ENCODE measurements around the gene CYTL1. TPM values are rescaled to one million over a fixed set of nuclear protein-coding genes. Genes with fewer than 3 reads are reported as not detected.
A peak's percentile ranks its signal among the peaks of the same experiment; 100 is the strongest.

CYTL1 gene
- polyA plus RNA-seq, 2 donors: 0.57 to 1.6 TPM

- H3K27ac ChIP-seq (ENCODE audit: low read depth in 2 of 2, low read length in 1 of 2): no peak overlapping the region
- no peaks in the 10 kb centered on the region for H3K36me3 ChIP-seq (ENCODE audit: control insufficient read depth in 2 of 2, insufficient read depth in 2 of 2, low read length in 1 of 2)
- 2% methylated on average over 30 to 36 of the region's 36 CpGs for WGBS, 2 donors
- peaks cover 0 to 3% of the 10 kb centered on the region in 2 donors for H3K27me3 ChIP-seq (ENCODE audit: control insufficient read depth in 1 of 2, insufficient read depth in 2 of 2, low read length in 2 of 2)
- no peaks in the 10 kb centered on the region for H3K9me3 ChIP-seq (ENCODE audit: control insufficient read depth in 2 of 2, insufficient read depth in 1 of 2, low read depth in 1 of 2, low read length in 1 of 2)
- H3K4me1 ChIP-seq (ENCODE audit: control insufficient read depth in 2 of 2, insufficient read depth in 2 of 2, low read length in 1 of 2): no peaks in the 10 kb centered on the region
- peak overlapping the region; percentile 25 to 44 for H3K4me3 ChIP-seq (ENCODE audit: low read depth in 1 of 2, low read length in 2 of 2)
Observed at GRCh38 chr4:5050520-5051277, 31.4 kb upstream of the CYTL1 start.

- 86 to 89% methylated on average over 4 of the region's 4 CpGs for WGBS, 2 donors
- H3K36me3 ChIP-seq (ENCODE audit: control insufficient read depth in 2 of 2, insufficient read depth in 2 of 2, low read length in 1 of 2): no peaks in the 10 kb centered on the region
- no peaks in the 10 kb centered on the region for H3K9me3 ChIP-seq (ENCODE audit: control insufficient read depth in 2 of 2, insufficient read depth in 1 of 2, low read depth in 1 of 2, low read length in 1 of 2)
- no peaks in the 10 kb centered on the region for H3K4me1 ChIP-seq (ENCODE audit: control insufficient read depth in 2 of 2, insufficient read depth in 2 of 2, low read length in 1 of 2)
- peaks cover 0 to 3% of the 10 kb centered on the region in 2 donors for H3K27me3 ChIP-seq (ENCODE audit: control insufficient read depth in 1 of 2, insufficient read depth in 2 of 2, low read length in 2 of 2)
- H3K4me3 ChIP-seq (ENCODE audit: low read depth in 1 of 2, low read length in 2 of 2): no peak overlapping the region
- no peak overlapping the region for H3K27ac ChIP-seq (ENCODE audit: low read depth in 2 of 2, low read length in 1 of 2)
Observed at GRCh38 chr4:5048721-5049120, 29.5 kb upstream of the CYTL1 start.

GRCh38 chr4:5045097-5045496 is 25.8 kb upstream of the CYTL1 start:
- H3K27me3 ChIP-seq (ENCODE audit: control insufficient read depth in 1 of 2, insufficient read depth in 2 of 2, low read length in 2 of 2): no peaks in the 10 kb centered on the region
- 53 to 61% methylated on average over 3 of the region's 3 CpGs for WGBS, 2 donors
- no peak overlapping the region for H3K27ac ChIP-seq (ENCODE audit: low read depth in 2 of 2, low read length in 1 of 2)
- H3K9me3 ChIP-seq (ENCODE audit: control insufficient read depth in 2 of 2, insufficient read depth in 1 of 2, low read depth in 1 of 2, low read length in 1 of 2): no peaks in the 10 kb centered on the region
- no peaks in the 10 kb centered on the region for H3K4me1 ChIP-seq (ENCODE audit: control insufficient read depth in 2 of 2, insufficient read depth in 2 of 2, low read length in 1 of 2)
- no peak overlapping the region for H3K4me3 ChIP-seq (ENCODE audit: low read depth in 1 of 2, low read length in 2 of 2)
- no peaks in the 10 kb centered on the region for H3K36me3 ChIP-seq (ENCODE audit: control insufficient read depth in 2 of 2, insufficient read depth in 2 of 2, low read length in 1 of 2)

GRCh38 chr4:5044341-5044740 is 25.1 kb upstream of the CYTL1 start:
- no peaks in the 10 kb centered on the region for H3K36me3 ChIP-seq (ENCODE audit: control insufficient read depth in 2 of 2, insufficient read depth in 2 of 2, low read length in 1 of 2)
- H3K27ac ChIP-seq (ENCODE audit: low read depth in 2 of 2, low read length in 1 of 2): no peak overlapping the region
- peaks cover 0 to 3% of the 10 kb centered on the region in 2 donors for H3K9me3 ChIP-seq (ENCODE audit: control insufficient read depth in 2 of 2, insufficient read depth in 1 of 2, low read depth in 1 of 2, low read length in 1 of 2)
- no peak overlapping the region for H3K4me3 ChIP-seq (ENCODE audit: low read depth in 1 of 2, low read length in 2 of 2)
- no peaks in the 10 kb centered on the region for H3K4me1 ChIP-seq (ENCODE audit: control insufficient read depth in 2 of 2, insufficient read depth in 2 of 2, low read length in 1 of 2)
- H3K27me3 ChIP-seq (ENCODE audit: control insufficient read depth in 1 of 2, insufficient read depth in 2 of 2, low read length in 2 of 2): no peaks in the 10 kb centered on the region
- 41 to 55% methylated on average over 3 of the region's 3 CpGs for WGBS, 2 donors

GRCh38 chr4:5043579-5043978 is 24.3 kb upstream of the CYTL1 start:
- Histone ChIP-seq H3K9me3 (ENCODE audit: control insufficient read depth in 2 of 2, insufficient read depth in 1 of 2, low read depth in 1 of 2, low read length in 1 of 2) (peaks cover 0 to 3% of the 10 kb centered on the region in 2 donors), H3K27me3 (ENCODE audit: control insufficient read depth in 1 of 2, insufficient read depth in 2 of 2, low read length in 2 of 2) (no peaks in the 10 kb centered on the region), H3K27ac (ENCODE audit: low read depth in 2 of 2, low read length in 1 of 2) (no peak overlapping the region), H3K36me3 (ENCODE audit: control insufficient read depth in 2 of 2, insufficient read depth in 2 of 2, low read length in 1 of 2) (no peaks in the 10 kb centered on the region), H3K4me1 (ENCODE audit: control insufficient read depth in 2 of 2, insufficient read depth in 2 of 2, low read length in 1 of 2) (no peaks in the 10 kb centered on the region), H3K4me3 (ENCODE audit: low read depth in 1 of 2, low read length in 2 of 2) (no peak overlapping the region)
- 60 to 64% methylated on average over 6 of the region's 6 CpGs for WGBS, 2 donors

GRCh38 chr4:5041699-5042098 is 22.4 kb upstream of the CYTL1 start:
- peaks cover 0 to 3% of the 10 kb centered on the region in 2 donors for H3K9me3 ChIP-seq (ENCODE audit: control insufficient read depth in 2 of 2, insufficient read depth in 1 of 2, low read depth in 1 of 2, low read length in 1 of 2)
- no peak overlapping the region for H3K4me3 ChIP-seq (ENCODE audit: low read depth in 1 of 2, low read length in 2 of 2)
- H3K27ac ChIP-seq (ENCODE audit: low read depth in 2 of 2, low read length in 1 of 2): no peak overlapping the region
- H3K36me3 ChIP-seq (ENCODE audit: control insufficient read depth in 2 of 2, insufficient read depth in 2 of 2, low read length in 1 of 2): no peaks in the 10 kb centered on the region
- no peaks in the 10 kb centered on the region for H3K27me3 ChIP-seq (ENCODE audit: control insufficient read depth in 1 of 2, insufficient read depth in 2 of 2, low read length in 2 of 2)
- WGBS, 2 donors: 51 to 56% methylated on average over 7 of the region's 7 CpGs
- H3K4me1 ChIP-seq (ENCODE audit: control insufficient read depth in 2 of 2, insufficient read depth in 2 of 2, low read length in 1 of 2): peaks cover 0 to 2% of the 10 kb centered on the region in 2 donors

- H3K4me1 ChIP-seq (ENCODE audit: control insufficient read depth in 2 of 2, insufficient read depth in 2 of 2, low read length in 1 of 2): peaks cover 0 to 2% of the 10 kb centered on the region in 2 donors
- no peaks in the 10 kb centered on the region for H3K27me3 ChIP-seq (ENCODE audit: control insufficient read depth in 1 of 2, insufficient read depth in 2 of 2, low read length in 2 of 2)
- peaks cover 0 to 3% of the 10 kb centered on the region in 2 donors for H3K9me3 ChIP-seq (ENCODE audit: control insufficient read depth in 2 of 2, insufficient read depth in 1 of 2, low read depth in 1 of 2, low read length in 1 of 2)
- no peaks in the 10 kb centered on the region for H3K36me3 ChIP-seq (ENCODE audit: control insufficient read depth in 2 of 2, insufficient read depth in 2 of 2, low read length in 1 of 2)
- WGBS, 2 donors: 74 to 75% methylated on average over 9 of the region's 9 CpGs
- H3K4me3 ChIP-seq (ENCODE audit: low read depth in 1 of 2, low read length in 2 of 2): no peak overlapping the region
- H3K27ac ChIP-seq (ENCODE audit: low read depth in 2 of 2, low read length in 1 of 2): no peak overlapping the region
Observed at GRCh38 chr4:5040856-5041620, 21.8 kb upstream of the CYTL1 start.

GRCh38 chr4:5039800-5040199 is 20.5 kb upstream of the CYTL1 start:
- 90 to 92% methylated on average over 7 of the region's 7 CpGs for WGBS, 2 donors
- Histone ChIP-seq H3K36me3 (ENCODE audit: control insufficient read depth in 2 of 2, insufficient read depth in 2 of 2, low read length in 1 of 2) (no peaks in the 10 kb centered on the region), H3K27me3 (ENCODE audit: control insufficient read depth in 1 of 2, insufficient read depth in 2 of 2, low read length in 2 of 2) (no peaks in the 10 kb centered on the region), H3K9me3 (ENCODE audit: control insufficient read depth in 2 of 2, insufficient read depth in 1 of 2, low read depth in 1 of 2, low read length in 1 of 2) (peaks cover 0 to 3% of the 10 kb centered on the region in 2 donors), H3K4me3 (ENCODE audit: low read depth in 1 of 2, low read length in 2 of 2) (no peak overlapping the region), H3K4me1 (ENCODE audit: control insufficient read depth in 2 of 2, insufficient read depth in 2 of 2, low read length in 1 of 2) (peaks cover 0 to 2% of the 10 kb centered on the region in 2 donors), H3K27ac (ENCODE audit: low read depth in 2 of 2, low read length in 1 of 2) (no peak overlapping the region)

- no peaks in the 10 kb centered on the region for H3K36me3 ChIP-seq (ENCODE audit: control insufficient read depth in 2 of 2, insufficient read depth in 2 of 2, low read length in 1 of 2)
- no peaks in the 10 kb centered on the region for H3K27me3 ChIP-seq (ENCODE audit: control insufficient read depth in 1 of 2, insufficient read depth in 2 of 2, low read length in 2 of 2)
- no peak overlapping the region for H3K4me3 ChIP-seq (ENCODE audit: low read depth in 1 of 2, low read length in 2 of 2)
- H3K9me3 ChIP-seq (ENCODE audit: control insufficient read depth in 2 of 2, insufficient read depth in 1 of 2, low read depth in 1 of 2, low read length in 1 of 2): peaks cover 0 to 3% of the 10 kb centered on the region in 2 donors
- WGBS, 2 donors: 38 to 48% methylated on average over 8 of the region's 8 CpGs
- peak overlapping the region in 1 of 2 donors; percentile 1 for H3K27ac ChIP-seq (ENCODE audit: low read depth in 2 of 2, low read length in 1 of 2)
- H3K4me1 ChIP-seq (ENCODE audit: control insufficient read depth in 2 of 2, insufficient read depth in 2 of 2, low read length in 1 of 2): peaks cover 2 to 3% of the 10 kb centered on the region in 2 donors
Observed at GRCh38 chr4:5037553-5038551, 18.6 kb upstream of the CYTL1 start.

All from esophagus (tissue), 2 donors.